ENCODE measurements around the gene AHI1. TPM values are rescaled to one million over a fixed set of nuclear protein-coding genes. Genes with fewer than 3 reads are reported as not detected.
A peak's percentile ranks its signal among the peaks of the same experiment; 100 is the strongest.

The AHI1 gene
- total and polyA plus RNA-seq, 10 of the 15 experiments (the other 5 are each of a cell fraction or from before 2014, with no cell fraction given): 3.2 to 9.5 (median 4.6) TPM

DNA sequence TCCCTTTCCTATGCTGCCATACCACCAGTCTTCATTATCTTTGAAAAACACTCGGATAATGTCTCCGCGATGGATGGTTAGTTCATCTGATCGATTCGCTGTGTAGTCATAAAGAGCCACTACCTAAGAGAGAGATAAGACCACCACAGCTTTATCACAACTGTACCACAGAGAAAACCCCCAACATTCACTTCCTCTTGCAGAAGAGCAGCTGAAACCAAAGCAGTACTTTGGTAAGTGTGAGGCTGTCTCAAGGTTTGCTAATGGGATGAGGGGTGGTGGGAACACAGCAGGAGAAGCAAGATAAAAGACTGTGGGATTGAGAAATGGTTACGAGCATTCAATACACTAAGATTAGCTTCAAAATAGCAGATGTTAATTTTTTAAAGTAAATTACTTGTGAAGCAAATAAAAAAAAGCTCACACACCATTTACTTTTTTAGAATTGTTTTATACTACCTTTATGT, 174.3 kb downstream of the AHI1 start (continued):
- no peak for TF ChIP-seq USF1 (IDR thresholded peaks at IDR 0.05; ENCODE audit: borderline replicate concordance, extremely low read length, insufficient read depth, low read depth, low read length)
- no peak for TF ChIP-seq NFXL1 (IDR thresholded peaks at IDR 0.05; ENCODE audit: borderline replicate concordance)
- TF ChIP-seq TBL1XR1 (IDR thresholded peaks at IDR 0.05; ENCODE audit: low read depth, low read length): peak; percentile 63; the same call in 1 of the 2 replicates
- no peak for TF ChIP-seq STAT1 (conservative IDR thresholded peaks at IDR 0.05)
- peak; percentile 97 for TF ChIP-seq BACH1 (IDR thresholded peaks at IDR 0.05; ENCODE audit: borderline replicate concordance)
- TF ChIP-seq EZH2 (IDR thresholded peaks at IDR 0.05; ENCODE audit: borderline replicate concordance, control insufficient read depth, low read depth, low read length): no peak
- 0 out of 2 replicates have a peak, but pooled peaks have one; percentile 13 for TF ChIP-seq NR2F1 (conservative IDR thresholded peaks at IDR 0.05)
- TF ChIP-seq, protein P1, sequence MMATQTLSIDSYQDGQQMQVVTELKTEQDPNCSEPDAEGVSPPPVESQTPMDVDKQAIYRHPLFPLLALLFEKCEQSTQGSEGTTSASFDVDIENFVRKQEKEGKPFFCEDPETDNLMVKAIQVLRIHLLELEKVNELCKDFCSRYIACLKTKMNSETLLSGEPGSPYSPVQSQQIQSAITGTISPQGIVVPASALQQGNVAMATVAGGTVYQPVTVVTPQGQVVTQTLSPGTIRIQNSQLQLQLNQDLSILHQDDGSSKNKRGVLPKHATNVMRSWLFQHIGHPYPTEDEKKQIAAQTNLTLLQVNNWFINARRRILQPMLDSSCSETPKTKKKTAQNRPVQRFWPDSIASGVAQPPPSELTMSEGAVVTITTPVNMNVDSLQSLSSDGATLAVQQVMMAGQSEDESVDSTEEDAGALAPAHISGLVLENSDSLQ (IDR thresholded peaks at IDR 0.05): no peak
- TF ChIP-seq KAT2A (conservative IDR thresholded peaks at IDR 0.05; ENCODE audit: control insufficient read depth, low read depth, low read length): no peak
- peak; percentile 87 for TF ChIP-seq CREM (IDR thresholded peaks at IDR 0.05; ENCODE audit: low read depth)
- no peak for TF ChIP-seq HDGF (IDR thresholded peaks at IDR 0.05)
- TF ChIP-seq RCOR1 (conservative IDR thresholded peaks at IDR 0.05; ENCODE audit: low read depth, low read length): 0 out of 2 replicates have a peak, but pooled peaks have one; percentile 73
- TF ChIP-seq CBFB (IDR thresholded peaks at IDR 0.05; ENCODE audit: low read depth): peak; percentile 93
- TF ChIP-seq IRF3 (IDR thresholded peaks at IDR 0.05): no peak
- TF ChIP-seq POLR2AphosphoS5 (IDR thresholded peaks at IDR 0.05; ENCODE audit: low read length): no peak
- TF ChIP-seq SPI1 (IDR thresholded peaks at IDR 0.05; ENCODE audit: borderline replicate concordance, insufficient read depth, low read depth, low read length): peak; percentile 99
- TF ChIP-seq ATF7 (IDR thresholded peaks at IDR 0.05; ENCODE audit: low read depth): peak; percentile 77
- peak; percentile 46 for TF ChIP-seq RELA (IDR thresholded peaks at IDR 0.05; ENCODE audit: borderline replicate concordance, partially characterized antibody)
- peak; percentile 90; the same call in 2 of the 3 replicates for TF ChIP-seq POU2F2 (IDR thresholded peaks at IDR 0.05; ENCODE audit: borderline replicate concordance, low read depth, low read length)
- peak; percentile 63 to 70; a peak in 3 of 4 replicates for TF ChIP-seq BHLHE40 (IDR thresholded peaks at IDR 0.05; ENCODE audit: borderline replicate concordance in 1 of 2, low read depth in 2 of 2, low read length in 1 of 2)
- no peak for TF ChIP-seq SUZ12 (IDR thresholded peaks at IDR 0.05; ENCODE audit: unreplicated experiment)
- no peak for TF ChIP-seq RBBP5 (conservative IDR thresholded peaks at IDR 0.05)
- TF ChIP-seq SREBF1 (IDR thresholded peaks at IDR 0.05; ENCODE audit: low read length): no peak
- no peak for TF ChIP-seq SIN3A (IDR thresholded peaks at IDR 0.05; ENCODE audit: low read depth, low read length)
- TF ChIP-seq PAX8 (IDR thresholded peaks at IDR 0.05): no peak
- no peak for TF ChIP-seq NR2C1 (IDR thresholded peaks at IDR 0.05)
- TF ChIP-seq CTCF (IDR thresholded peaks at IDR 0.05 in 2 of 3, conservative IDR thresholded peaks at IDR 0.05 in 1 of 3; ENCODE audit: control insufficient read depth in 2 of 3, extremely low read depth in 1 of 3, insufficient read depth in 1 of 3, low read depth in 3 of 3, low read length in 3 of 3): no peak
- TF ChIP-seq IKZF1 (conservative IDR thresholded peaks at IDR 0.05): peak; percentile 87
- peak in 1 of 2 experiments; percentile 88; a peak in 2 of 4 replicates for TF ChIP-seq CEBPB (IDR thresholded peaks at IDR 0.05; ENCODE audit: borderline replicate concordance in 1 of 2, low read depth in 2 of 2, low read length in 2 of 2)

All from GM12878 (cell line).